IMR-90 (cell line): ENCODE measurements around the gene OR5L1.

Experiments
- CTCF ChIP-seq: conservative IDR thresholded peaks from 2 replicates; pipeline ENCODE4 v1.5.1; 2012; ENCODE audit warnings: mild to moderate bottlenecking, low read depth, low read length, improper control_type of control experiment
- ELK1 ChIP-seq: fragments of 150-350 bp; IDR thresholded peaks from 2 replicates; pipeline ENCODE4 v1.6.1; 2016; ENCODE audit warnings: low read depth, mild to moderate bottlenecking, low read length, moderate library complexity, borderline replicate concordance
- FOS ChIP-seq: fragments of 150-350 bp; IDR thresholded peaks from 2 replicates; pipeline ENCODE4 v1.6.1; 2016; ENCODE audit warnings: low read depth, low read length
- MAZ ChIP-seq: IDR thresholded peaks from 2 replicates; pipeline ENCODE4 v1.6.1; 2012; ENCODE audit warnings: low read depth, mild to moderate bottlenecking, low read length, improper control_type of control experiment, moderate library complexity, borderline replicate concordance
- MXI1 ChIP-seq: IDR thresholded peaks from 2 replicates; pipeline ENCODE4 v1.6.1; 2012; ENCODE audit warnings: low read depth, mild to moderate bottlenecking, low read length, moderate library complexity, borderline replicate concordance
- POLR2A ChIP-seq: IDR thresholded peaks from 2 replicates; pipeline ENCODE4 v1.6.1; 2012; ENCODE audit warnings: mild to moderate bottlenecking, low read depth, low read length
- RAD21 ChIP-seq: IDR thresholded peaks from 2 replicates; pipeline ENCODE4 v1.6.1; 2012; ENCODE audit warnings: low read length, improper control_type of control experiment
- RFX5 ChIP-seq: IDR thresholded peaks from 2 replicates; pipeline ENCODE4 v1.8.0; 2012; ENCODE audit warnings: low read depth, mild to moderate bottlenecking, low read length, moderate library complexity
- SMC3 ChIP-seq: fragments of 150-350 bp; IDR thresholded peaks from 2 replicates; pipeline ENCODE4 v1.6.1; 2016; ENCODE audit warnings: low read depth, mild to moderate bottlenecking, antibody characterized with exemption, low read length, moderate library complexity
- USF2 ChIP-seq: fragments of 150-350 bp; IDR thresholded peaks from 2 replicates; pipeline ENCODE4 v1.6.1; 2017; ENCODE audit warnings: mild to moderate bottlenecking, antibody characterized with exemption, low read length, low read depth

- no peak for TF ChIP-seq CTCF
- TF ChIP-seq RAD21, result no peak
- TF ChIP-seq FOS, result no peak
- TF ChIP-seq POLR2A, result no peak
- TF ChIP-seq ELK1, result no peak
- no peak for TF ChIP-seq MAZ
- no peak for TF ChIP-seq USF2
- no peak for TF ChIP-seq RFX5
- no peak for TF ChIP-seq MXI1
- TF ChIP-seq SMC3, result no peak
Measured at GRCh38 chr11:55854704-55855103, 43.5 kb downstream of the OR5L1 start.
